AG09309 (cell line): Measurements from ENCODE around the gene COL23A1.
A peak's percentile ranks its signal among the peaks of the same experiment; 100 is the strongest.

Experiments used
- DNase-seq: peaks from one replicate; pipeline ENCODE4 v3.0.0-alpha.2; 2010; ENCODE audit warnings: low read depth
- H3K4me3 ChIP-seq: 2 replicates; pipeline ENCODE4 v1.5.1; 2011; ENCODE audit warnings: mild to moderate bottlenecking, low read depth, low read length, moderate library complexity; ENCODE audit not compliant: control insufficient read depth
- CTCF ChIP-seq: IDR thresholded peaks from 2 replicates; pipeline ENCODE4 v1.5.1; 2011; ENCODE audit warnings: mild to moderate bottlenecking, low read depth, low read length, inconsistent platforms; ENCODE audit not compliant: insufficient read depth, control insufficient read depth; ENCODE audit errors: missing control alignments

The COL23A1 gene

GRCh38 chr5:178209334-178210072, 380.7 kb downstream of the COL23A1 start:
- no peak overlapping the region for H3K4me3 ChIP-seq
- no peak for DNase-seq
- no peak for TF ChIP-seq CTCF

GRCh38 chr5:178208540-178209227, 381.5 kb downstream of the COL23A1 start:
- no peak for TF ChIP-seq CTCF
- no peak for DNase-seq
- no peak overlapping the region for H3K4me3 ChIP-seq

- TF ChIP-seq CTCF = no peak
- H3K4me3 ChIP-seq = no peak overlapping the region
- DNase-seq = no peak
Measured at GRCh38 chr5:178207917-178208280, 382.3 kb downstream of the COL23A1 start.

GRCh38 chr5:178207183-178207916, 382.8 kb downstream of the COL23A1 start:
- no peak for TF ChIP-seq CTCF
- no peak for DNase-seq
- no peak overlapping the region for H3K4me3 ChIP-seq

GRCh38 chr5:178206166-178207101, 383.8 kb downstream of the COL23A1 start:
- no peak for DNase-seq
- no peak for TF ChIP-seq CTCF
- peak overlapping the region; percentile 75 for H3K4me3 ChIP-seq

GRCh38 chr5:178205749-178206047, 384.5 kb downstream of the COL23A1 start:
- DNase-seq = no peak
- H3K4me3 ChIP-seq = peak overlapping the region; percentile 75
- TF ChIP-seq CTCF = no peak
